HG03521 (cell line): ENCODE measurements around the gene ZNF610.

Experiments used
- ATAC-seq: cut with Tn5 transposase; IDR thresholded peaks from one replicate; pipeline ENCODE4 v1.9.1; 2021; ENCODE audit warnings: mild to moderate bottlenecking, moderate library complexity; ENCODE audit not compliant: unreplicated experiment

Gene ZNF610

GRCh38 chr19:52397310-52398080 is 61.5 kb downstream of the ZNF610 start, which contains the start of gene ZNF528:
Gene ZNF528, plus strand, starts transcription at chr19:52397849. Its CDS starts 4,165 bp downstream, at chr19:52402014.
- no peak for ATAC-seq

GRCh38 chr19:52398081-52398441 is 62.0 kb downstream of the ZNF610 start:
- no peak for ATAC-seq

GRCh38 chr19:52410276-52410675 is 74.2 kb downstream of the ZNF610 start:
- no peak for ATAC-seq

- no peak for ATAC-seq
These were observed 79.7 kb downstream of the ZNF610 start for GRCh38 chr19:52415711-52416110.
